Stomach (tissue), 9 donors: ENCODE results near the gene SMPD2. TPM values are rescaled to one million over a fixed set of nuclear protein-coding genes. Genes with fewer than 3 reads are reported as not detected.

Experiments used
- DNase-seq, 2 donors: peaks; one replicate each; pipeline versions ENCODE4 v3.0.0 to v3.0.0-alpha.2; 2013 to 2019
- H3K27ac ChIP-seq, 5 donors: fragments of 200-600 bp in 4 of 5; sonication (generic) in 4 of 5; one replicate each; pipeline ENCODE4 v1.5.1; 2013 to 2019; ENCODE audit warnings: mild to moderate bottlenecking in 1 of 5, moderate library complexity in 1 of 5
- H3K27me3 ChIP-seq, 3 donors: fragments of 200-600 bp; sonication (generic); one replicate each; pipeline ENCODE4 v1.5.1; 2017 to 2019; ENCODE audit warnings: mixed run types in 1 of 3
- H3K36me3 ChIP-seq, 4 donors: fragments of 200-600 bp; sonication (generic); 1 replicate in 3 of 4; 2 replicates in 1 of 4; pipeline ENCODE4 v1.5.1; 2016 to 2019
- H3K4me1 ChIP-seq, 4 donors: fragments of 200-600 bp; sonication (generic); one replicate each; pipeline ENCODE4 v1.5.1; 2016 to 2019
- H3K4me3 ChIP-seq, 4 donors: fragments of 200-600 bp; sonication (generic) in 3 of 4; one replicate each; pipeline ENCODE4 v1.5.1; 2016 to 2019; ENCODE audit warnings: mild to moderate bottlenecking in 1 of 4
- H3K9me3 ChIP-seq, 4 donors: fragments of 200-600 bp; sonication (generic); one replicate each; pipeline ENCODE4 v1.5.1; 2016 to 2019
- CTCF ChIP-seq, 7 experiments: fragments of 450-650 bp in 4 of 7; fragments of 200-600 bp in 3 of 7; sonication (generic) in 3 of 7; IDR thresholded peaks; one replicate each; pipeline ENCODE4 v1.5.1; 2016 to 2019; ENCODE audit warnings: antibody characterized with exemption in 7 of 7, control low read depth in 2 of 7, mild to moderate bottlenecking in 1 of 7
- EP300 ChIP-seq: sonication (generic); formaldehyde crosslinking; IDR thresholded peaks from one replicate; pipeline ENCODE4 v1.6.1; 2017; ENCODE audit warnings: antibody characterized with exemption
- POLR2A ChIP-seq, 4 donors: fragments of 450-650 bp; IDR thresholded peaks; one replicate each; pipeline ENCODE4 v1.6.1; 2016; ENCODE audit warnings: antibody characterized with exemption in 4 of 4, control low read depth in 2 of 4, mild to moderate bottlenecking in 1 of 4, moderate library complexity in 1 of 4
- POLR2AphosphoS5 ChIP-seq, 3 donors: sonication (generic); formaldehyde crosslinking; IDR thresholded peaks; one replicate each; pipeline ENCODE4 v1.6.1; 2016; ENCODE audit warnings: antibody characterized with exemption in 3 of 3
- WGBS, 5 donors: extraction: QIAGEN DNeasy Blood & Tissue Kit in 3 of 5; methylation state at CpG; one replicate each; pipeline versions ENCODE4 v1.1.5 to v1.1.7; 2013 to 2018; 5-methylcytosine and 5-hydroxymethylcytosine counted together
- intact Hi-C: fragments of 100-400 bp; cut with DNase I; formaldehyde crosslinking; loops from one replicate; pipeline ENCODE4 v1.15.1; 2023; ENCODE audit warnings: low total_unique reads
- polyA plus RNA-seq, 3 donors: library from polyadenylated mRNA; stranded (reverse); fragments of 200-250 nt; gene quantifications; one replicate each; pipeline ENCODE4 v1.2.3, GENCODE V29; 2013
- total RNA-seq, 5 donors: library from RNA; depleted of rRNA; stranded (reverse); fragments of >200 nt; gene quantifications; one replicate each; pipeline versions ENCODE4 v1.1.0 to v1.2.3, GENCODE V29; 2014 to 2016
- donor health status: healthy with polysubstance abuse.
- donor health status: Bipolar disorder and iron deficiency.
- donor health status: healthy.

Gene SMPD2
- total and polyA plus RNA-seq, 8 donors = 10.7 to 80.5 (median 17.4) TPM

DNA sequence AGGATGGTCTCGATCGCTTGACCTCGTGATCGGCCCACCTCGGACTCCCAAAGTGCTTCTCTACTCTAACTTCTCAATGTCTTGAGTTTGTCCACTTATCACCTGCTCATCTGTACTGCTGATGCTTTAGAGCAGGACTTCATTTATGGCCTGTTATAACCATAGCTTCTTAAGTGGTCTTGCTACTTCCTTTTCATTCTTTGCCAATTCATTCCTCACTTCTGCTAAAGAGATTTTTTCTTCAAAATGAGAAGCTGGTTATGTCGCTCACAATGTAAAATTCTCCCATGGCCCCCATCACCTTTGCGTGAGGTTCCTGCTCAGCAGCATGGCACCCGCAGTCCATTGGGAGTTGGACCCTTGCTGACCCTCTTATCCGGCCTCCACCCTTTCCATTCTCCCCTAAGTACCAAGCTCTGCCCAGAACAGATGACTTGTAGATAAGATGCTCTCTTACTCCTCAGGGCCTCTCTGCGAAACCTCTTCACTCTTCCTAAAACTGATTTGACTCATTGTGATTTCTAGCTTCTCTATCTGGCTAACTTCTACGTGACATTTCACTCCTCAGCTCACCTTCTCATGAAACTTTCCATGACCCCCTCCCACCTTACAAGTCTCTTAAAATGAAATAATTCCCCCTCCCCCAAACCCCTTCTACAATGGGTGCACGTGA lies 44.3 kb upstream of the SMPD2 start:
- no peak for DNase-seq
- Histone ChIP-seq H3K9me3 (no peaks in the 10 kb centered on the region), H3K27ac (no peak overlapping the region), H3K27me3 (no peaks in the 10 kb centered on the region), H3K4me1 (peaks cover 0 to 4% (median 0%) of the 10 kb centered on the region in 4 donors), H3K4me3 (no peak overlapping the region), H3K36me3 (no peaks in the 10 kb centered on the region)
- no peak for TF ChIP-seq CTCF (IDR thresholded peaks at IDR 0.05)
- TF ChIP-seq POLR2AphosphoS5 (IDR thresholded peaks at IDR 0.05) = no peak
- TF ChIP-seq EP300 = no peak
- TF ChIP-seq POLR2A (IDR thresholded peaks at IDR 0.05) = no peak
- WGBS, 5 donors = 89 to 96% (median 92%) methylated on average over 12 of the region's 12 CpGs
- intact Hi-C loops = no loop called here

- intact Hi-C loops = no loop called here
- WGBS, 5 donors = 69 to 89% (median 78%) methylated on average over 4 of the region's 4 CpGs
- TF ChIP-seq CTCF (IDR thresholded peaks at IDR 0.05) (peak in 3 of 7 experiments; percentile 10 to 24 (median 18)), POLR2AphosphoS5 (IDR thresholded peaks at IDR 0.05) (no peak), EP300 (no peak), POLR2A (IDR thresholded peaks at IDR 0.05) (no peak)
- DNase-seq = peak in 1 of 2 donors; percentile 35
- Histone ChIP-seq H3K36me3 (no peaks in the 10 kb centered on the region), H3K4me1 (no peaks in the 10 kb centered on the region), H3K27ac (no peak overlapping the region), H3K27me3 (no peaks in the 10 kb centered on the region), H3K4me3 (no peak overlapping the region), H3K9me3 (no peaks in the 10 kb centered on the region)
Measured at GRCh38 chr6:109397020-109397419, 43.5 kb upstream of the SMPD2 start.

DNA sequence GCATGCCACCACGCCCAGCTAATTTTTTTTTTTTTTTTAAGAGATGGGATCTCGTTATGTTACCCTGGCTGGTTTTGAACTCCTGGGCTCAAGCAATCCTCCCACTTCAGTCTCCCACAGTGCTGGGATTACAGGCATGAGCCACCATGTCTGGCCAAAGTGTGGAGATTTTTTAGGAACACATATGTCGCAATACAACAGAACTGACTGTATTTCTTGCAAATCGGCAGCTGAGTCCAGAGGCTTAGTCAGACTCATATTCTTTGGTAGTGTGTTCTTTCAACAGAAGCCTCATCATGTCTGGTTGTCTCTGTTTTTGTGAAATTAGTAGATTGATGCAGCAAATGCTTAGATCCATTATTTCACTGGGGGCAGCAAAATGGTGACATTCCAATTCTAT lies 34.3 kb upstream of the SMPD2 start:
- Histone ChIP-seq H3K9me3 (no peaks in the 10 kb centered on the region), H3K27ac (no peak overlapping the region), H3K27me3 (no peaks in the 10 kb centered on the region), H3K36me3 (no peaks in the 10 kb centered on the region), H3K4me1 (no peaks in the 10 kb centered on the region), H3K4me3 (no peak overlapping the region)
- no peak for DNase-seq
- intact Hi-C loops = no loop called here
- TF ChIP-seq POLR2AphosphoS5 (IDR thresholded peaks at IDR 0.05) = no peak
- TF ChIP-seq EP300 = no peak
- no peak for TF ChIP-seq POLR2A (IDR thresholded peaks at IDR 0.05)
- no peak for TF ChIP-seq CTCF (IDR thresholded peaks at IDR 0.05)
- 86 to 91% (median 89%) methylated on average over 4 of the region's 4 CpGs for WGBS, 5 donors

GRCh38 chr6:109411034-109411433 lies 29.5 kb upstream of the SMPD2 start:
- Histone ChIP-seq H3K27ac (no peak overlapping the region), H3K4me3 (no peak overlapping the region), H3K4me1 (no peaks in the 10 kb centered on the region), H3K36me3 (no peaks in the 10 kb centered on the region), H3K9me3 (no peaks in the 10 kb centered on the region), H3K27me3 (no peaks in the 10 kb centered on the region)
- intact Hi-C loops = no loop called here
- TF ChIP-seq EP300 = no peak
- TF ChIP-seq POLR2AphosphoS5 (IDR thresholded peaks at IDR 0.05) = no peak
- TF ChIP-seq POLR2A (IDR thresholded peaks at IDR 0.05) = no peak
- no peak for TF ChIP-seq CTCF (IDR thresholded peaks at IDR 0.05)
- no peak for DNase-seq
- WGBS, 5 donors = 81 to 96% (median 90%) methylated on average over 2 of the region's 2 CpGs
